Stimulated activated naive CD4-positive, alpha-beta T cell (primary cell): Measurements from ENCODE around the gene SDK2.

ENCODE experiments used
- DNase-seq, 6 experiments: peaks; one replicate each; lab custom pipeline; 2025; lab: John Stamatoyannopoulos, UW

The SDK2 gene

GRCh38 chr17:73506470-73507435, 137.5 kb downstream of the SDK2 start:
- no peak for DNase-seq

GRCh38 chr17:73503560-73503959, 140.7 kb downstream of the SDK2 start:
- no peak for DNase-seq

GRCh38 chr17:73500414-73500999, 143.7 kb downstream of the SDK2 start:
- DNase-seq: no peak

GRCh38 chr17:73498886-73499554, 145.2 kb downstream of the SDK2 start:
- no peak for DNase-seq

- DNase-seq: no peak
These were observed 146.1 kb downstream of the SDK2 start for GRCh38 chr17:73498176-73498575.

- DNase-seq: no peak
These were observed 146.5 kb downstream of the SDK2 start for GRCh38 chr17:73497721-73498120.

GRCh38 chr17:73496232-73496631, 148.0 kb downstream of the SDK2 start:
- DNase-seq: no peak

- DNase-seq: no peak
These were observed 148.6 kb downstream of the SDK2 start for GRCh38 chr17:73495641-73496040.

- DNase-seq: no peak
These were observed 149.3 kb downstream of the SDK2 start for GRCh38 chr17:73494950-73495349.

GRCh38 chr17:73493956-73494926, 150.0 kb downstream of the SDK2 start:
- DNase-seq: no peak

GRCh38 chr17:73492821-73493814, 151.1 kb downstream of the SDK2 start:
- DNase-seq: no peak

GRCh38 chr17:73492125-73492820, 152.0 kb downstream of the SDK2 start:
- no peak for DNase-seq

- no peak for DNase-seq
These were observed 152.6 kb downstream of the SDK2 start for GRCh38 chr17:73491648-73492047.

- no peak for DNase-seq
These were observed 153.4 kb downstream of the SDK2 start for GRCh38 chr17:73490851-73491250.

- no peak for DNase-seq
These were observed 154.3 kb downstream of the SDK2 start for GRCh38 chr17:73489991-73490390.

GRCh38 chr17:73489333-73489732, 154.9 kb downstream of the SDK2 start:
- DNase-seq: no peak

GRCh38 chr17:73485130-73485529, 159.1 kb downstream of the SDK2 start:
- no peak for DNase-seq

GRCh38 chr17:73482894-73483293, 161.4 kb downstream of the SDK2 start:
- no peak for DNase-seq

- no peak for DNase-seq
These were observed 162.0 kb downstream of the SDK2 start for GRCh38 chr17:73482251-73482716.

GRCh38 chr17:73481676-73482075, 162.6 kb downstream of the SDK2 start:
- no peak for DNase-seq
